Measurements from ENCODE around the gene B3GNT5. TPM values are rescaled to one million over a fixed set of nuclear protein-coding genes. Genes with fewer than 3 reads are reported as not detected.

The B3GNT5 gene
- total RNA-seq, 1 donor from 2014 or later, result 2.9 TPM

DNA sequence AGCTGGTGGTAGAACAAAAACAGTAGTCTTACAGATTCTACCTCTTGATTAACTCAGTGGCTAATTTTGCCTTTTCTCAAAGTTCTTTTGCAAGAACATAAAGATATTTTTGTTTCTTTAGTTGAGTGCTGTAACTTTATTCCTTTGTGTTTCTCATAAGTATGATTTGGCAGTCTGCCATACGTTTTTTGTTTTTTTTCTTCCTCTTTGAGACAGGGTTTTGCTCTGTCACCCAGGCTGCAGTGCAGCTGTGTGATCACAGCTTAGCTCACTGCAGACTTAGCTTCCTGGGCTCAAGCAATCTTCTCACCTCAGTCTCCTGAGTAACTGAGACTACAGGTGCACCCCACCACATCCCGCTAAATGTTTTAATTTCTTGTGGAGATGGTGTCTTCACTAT lies 22.4 kb downstream of the B3GNT5 start:
- Mint-ChIP-seq H3K36me3 (ENCODE audit: unreplicated experiment) (no peaks in the 10 kb centered on the region), H3K4me1 (ENCODE audit: low read depth, unreplicated experiment) (peaks cover 6% of the 10 kb centered on the region), H3K27me3 (ENCODE audit: unreplicated experiment) (no peaks in the 10 kb centered on the region), H3K4me3 (ENCODE audit: unreplicated experiment) (no peak overlapping the region), H3K9me3 (ENCODE audit: unreplicated experiment) (no peaks in the 10 kb centered on the region), H3K27ac (ENCODE audit: unreplicated experiment) (no peak overlapping the region)
- no peak for DNase-seq
- TF ChIP-seq, protein P1, sequence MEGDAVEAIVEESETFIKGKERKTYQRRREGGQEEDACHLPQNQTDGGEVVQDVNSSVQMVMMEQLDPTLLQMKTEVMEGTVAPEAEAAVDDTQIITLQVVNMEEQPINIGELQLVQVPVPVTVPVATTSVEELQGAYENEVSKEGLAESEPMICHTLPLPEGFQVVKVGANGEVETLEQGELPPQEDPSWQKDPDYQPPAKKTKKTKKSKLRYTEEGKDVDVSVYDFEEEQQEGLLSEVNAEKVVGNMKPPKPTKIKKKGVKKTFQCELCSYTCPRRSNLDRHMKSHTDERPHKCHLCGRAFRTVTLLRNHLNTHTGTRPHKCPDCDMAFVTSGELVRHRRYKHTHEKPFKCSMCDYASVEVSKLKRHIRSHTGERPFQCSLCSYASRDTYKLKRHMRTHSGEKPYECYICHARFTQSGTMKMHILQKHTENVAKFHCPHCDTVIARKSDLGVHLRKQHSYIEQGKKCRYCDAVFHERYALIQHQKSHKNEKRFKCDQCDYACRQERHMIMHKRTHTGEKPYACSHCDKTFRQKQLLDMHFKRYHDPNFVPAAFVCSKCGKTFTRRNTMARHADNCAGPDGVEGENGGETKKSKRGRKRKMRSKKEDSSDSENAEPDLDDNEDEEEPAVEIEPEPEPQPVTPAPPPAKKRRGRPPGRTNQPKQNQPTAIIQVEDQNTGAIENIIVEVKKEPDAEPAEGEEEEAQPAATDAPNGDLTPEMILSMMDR (IDR thresholded peaks at IDR 0.05; ENCODE audit: partially characterized antibody, unreplicated experiment), result no peak

DNA sequence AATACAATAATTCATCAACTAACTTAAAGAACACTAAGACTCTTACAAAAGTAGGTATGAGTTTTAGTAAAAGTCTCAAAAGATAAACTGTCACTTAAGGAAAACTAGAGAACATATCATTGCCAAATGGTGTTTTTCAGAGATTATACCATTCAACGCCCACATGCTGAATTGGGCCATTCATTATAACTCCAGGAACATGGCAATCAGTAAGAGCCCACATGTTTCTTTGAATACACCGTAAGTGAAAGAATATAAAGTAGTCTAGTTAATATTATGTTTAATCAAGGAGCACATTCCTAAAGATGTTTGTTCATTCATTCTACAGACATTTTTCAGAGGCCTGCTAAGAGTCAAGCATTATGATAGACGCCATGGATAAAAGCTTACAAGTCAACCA lies 22.9 kb downstream of the B3GNT5 start:
- TF ChIP-seq, protein P1 (IDR thresholded peaks at IDR 0.05; ENCODE audit: partially characterized antibody, unreplicated experiment), result no peak
- DNase-seq, result no peak

DNA sequence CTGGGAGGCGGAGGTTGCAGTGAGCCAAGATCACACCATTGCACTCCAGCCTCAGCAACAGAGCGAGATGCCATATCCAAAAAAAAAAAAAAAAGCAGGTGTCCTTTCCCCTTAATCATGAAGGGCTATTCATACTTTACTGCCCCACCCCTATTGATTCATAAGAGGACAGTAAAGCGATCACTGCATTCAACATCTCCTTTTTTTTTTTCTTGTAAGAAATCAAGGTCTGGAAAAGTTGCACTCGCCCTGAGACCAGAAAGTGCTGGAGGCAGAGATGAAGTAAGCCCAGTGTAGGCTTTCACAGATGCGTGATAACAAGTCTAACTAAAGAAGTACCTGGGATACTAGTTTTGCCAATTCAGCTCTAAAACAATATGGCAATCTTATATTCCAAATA lies 24.2 kb downstream of the B3GNT5 start:
- Mint-ChIP-seq H3K4me1 (ENCODE audit: low read depth, unreplicated experiment) (peaks cover 9% of the 10 kb centered on the region), H3K27me3 (ENCODE audit: unreplicated experiment) (peaks cover 1% of the 10 kb centered on the region), H3K4me3 (ENCODE audit: unreplicated experiment) (no peak overlapping the region), H3K27ac (ENCODE audit: unreplicated experiment) (no peak overlapping the region), H3K9me3 (ENCODE audit: unreplicated experiment) (no peaks in the 10 kb centered on the region), H3K36me3 (ENCODE audit: unreplicated experiment) (no peaks in the 10 kb centered on the region)
- DNase-seq, result no peak
- TF ChIP-seq, protein P1 (IDR thresholded peaks at IDR 0.05; ENCODE audit: partially characterized antibody, unreplicated experiment), result no peak

More for the DNA sequence above, 22.9 kb downstream of the B3GNT5 start:
- no peaks in the 10 kb centered on the region for H3K27me3 Mint-ChIP-seq (ENCODE audit: unreplicated experiment)
- H3K4me3 Mint-ChIP-seq (ENCODE audit: unreplicated experiment), result no peak overlapping the region
- H3K4me1 Mint-ChIP-seq (ENCODE audit: low read depth, unreplicated experiment), result peaks cover 6% of the 10 kb centered on the region
- no peaks in the 10 kb centered on the region for H3K36me3 Mint-ChIP-seq (ENCODE audit: unreplicated experiment)
- H3K27ac Mint-ChIP-seq (ENCODE audit: unreplicated experiment), result no peak overlapping the region
- H3K9me3 Mint-ChIP-seq (ENCODE audit: unreplicated experiment), result no peaks in the 10 kb centered on the region

DNA sequence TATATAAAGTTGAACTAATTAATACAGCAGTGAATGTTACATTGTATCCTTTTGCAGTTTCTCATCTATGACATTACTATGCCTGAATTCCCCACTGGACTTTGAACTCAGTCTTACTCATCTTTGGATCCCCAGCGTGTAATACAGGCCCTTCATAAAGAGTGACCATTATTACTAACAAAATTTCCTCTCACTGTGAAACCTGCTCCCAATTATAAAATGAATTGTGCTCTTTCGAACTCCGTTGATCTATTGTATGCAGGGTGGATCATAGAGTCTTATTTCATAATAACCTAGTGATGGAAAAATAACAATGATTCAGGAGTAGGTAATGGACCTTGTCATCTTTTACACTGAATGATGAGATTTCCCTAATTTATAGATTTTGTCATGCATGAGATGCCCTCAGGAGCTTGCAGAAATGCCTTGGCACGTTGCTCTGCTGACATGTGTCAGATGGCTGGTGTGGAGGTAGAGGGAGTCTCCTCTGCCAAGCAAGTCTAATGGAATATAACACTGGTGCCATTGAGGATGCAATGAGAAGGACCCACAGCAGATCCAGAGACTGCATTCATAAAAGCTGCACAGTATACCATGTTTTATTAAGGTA lies 25.5 kb downstream of the B3GNT5 start:
- peaks cover 4% of the 10 kb centered on the region for H3K27me3 Mint-ChIP-seq (ENCODE audit: unreplicated experiment)
- no peaks in the 10 kb centered on the region for H3K36me3 Mint-ChIP-seq (ENCODE audit: unreplicated experiment)
- TF ChIP-seq, protein P1 (IDR thresholded peaks at IDR 0.05; ENCODE audit: partially characterized antibody, unreplicated experiment), result no peak
- no peak overlapping the region for H3K27ac Mint-ChIP-seq (ENCODE audit: unreplicated experiment)
- peaks cover 3% of the 10 kb centered on the region for H3K9me3 Mint-ChIP-seq (ENCODE audit: unreplicated experiment)
- no peak overlapping the region for H3K4me3 Mint-ChIP-seq (ENCODE audit: unreplicated experiment)
- no peak for DNase-seq
- peaks cover 9% of the 10 kb centered on the region for H3K4me1 Mint-ChIP-seq (ENCODE audit: low read depth, unreplicated experiment)

DNA sequence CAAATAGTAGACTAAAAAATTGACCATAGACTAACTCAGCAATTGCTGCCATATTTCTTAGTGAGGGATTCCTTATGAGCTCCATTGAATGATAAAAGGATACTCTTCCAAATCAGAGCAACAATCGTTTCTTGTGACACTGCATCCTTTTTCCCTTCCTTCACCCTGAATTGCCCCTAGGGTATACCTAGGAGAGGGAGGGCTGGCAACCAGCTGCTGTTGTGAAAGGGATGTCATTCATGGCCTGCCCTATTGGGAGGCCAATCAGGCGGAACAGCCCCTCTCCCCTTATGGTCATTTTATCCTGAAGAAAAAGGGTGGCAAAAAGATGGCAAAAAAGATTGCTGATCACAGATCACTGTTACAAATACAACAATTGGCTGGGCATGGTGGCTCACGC lies 26.3 kb downstream of the B3GNT5 start:
- TF ChIP-seq, protein P1 (IDR thresholded peaks at IDR 0.05; ENCODE audit: partially characterized antibody, unreplicated experiment), result no peak
- Mint-ChIP-seq H3K27me3 (ENCODE audit: unreplicated experiment) (peaks cover 4% of the 10 kb centered on the region), H3K36me3 (ENCODE audit: unreplicated experiment) (no peaks in the 10 kb centered on the region), H3K4me1 (ENCODE audit: low read depth, unreplicated experiment) (peaks cover 9% of the 10 kb centered on the region), H3K27ac (ENCODE audit: unreplicated experiment) (no peak overlapping the region), H3K4me3 (ENCODE audit: unreplicated experiment) (no peak overlapping the region), H3K9me3 (ENCODE audit: unreplicated experiment) (peaks cover 3% of the 10 kb centered on the region)
- DNase-seq, result peak; percentile 29
